Measurements from ENCODE around the gene PSMD3.
"Not testable (repeated sequence)": the region's sequence is repeated elsewhere in the genome, so short reads cannot be mapped to it uniquely, and the experiment has no call there.

The PSMD3 gene

DNA sequence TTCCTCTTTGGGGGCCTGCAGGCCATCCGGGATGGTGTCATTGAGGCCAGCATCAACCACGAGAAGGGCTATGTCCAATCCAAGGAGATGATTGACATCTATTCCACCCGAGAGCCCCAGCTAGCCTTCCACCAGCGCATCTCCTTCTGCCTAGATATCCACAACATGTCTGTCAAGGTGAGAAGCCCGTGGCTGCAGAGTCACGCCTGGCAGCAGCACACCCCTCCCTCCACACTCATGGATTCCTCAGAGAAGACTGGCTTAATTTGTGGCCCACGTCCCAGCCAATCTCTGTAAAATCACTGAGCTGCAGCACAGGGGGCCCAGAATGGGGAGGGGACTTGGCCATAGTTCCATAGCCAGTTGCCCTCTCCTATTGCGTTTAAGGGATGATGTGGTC, 15.6 kb downstream of the PSMD3 start:
- Histone ChIP-seq H3K4me3 (ENCODE audit: low read depth in 1 of 2, low read length in 2 of 2) (no peak overlapping the region), H3K4me1 (ENCODE audit: control insufficient read depth in 1 of 2, insufficient read depth in 2 of 2, low read length in 2 of 2) (peaks cover 0 to 3% of the 10 kb centered on the region in 2 donors), H3K36me3 (ENCODE audit: control insufficient read depth in 1 of 2, insufficient read depth in 2 of 2, low read length in 2 of 2) (peaks cover 56 to 64% of the 10 kb centered on the region in 2 donors), H3K9ac (ENCODE audit: low read depth in 1 of 2, low read length in 2 of 2) (no peak overlapping the region), H3K27me3 (ENCODE audit: control insufficient read depth in 1 of 2, insufficient read depth in 2 of 2, low read length in 2 of 2) (no peaks in the 10 kb centered on the region), H3K27ac (ENCODE audit: low read depth, low read length) (no peak overlapping the region), H3K9me3 (ENCODE audit: control insufficient read depth in 1 of 2, low read length in 2 of 2) (no peaks in the 10 kb centered on the region)

- H3K4me1 ChIP-seq (ENCODE audit: control insufficient read depth in 1 of 2, insufficient read depth in 2 of 2, low read length in 2 of 2): peaks cover 0 to 3% of the 10 kb centered on the region in 2 donors
- no peak overlapping the region for H3K27ac ChIP-seq (ENCODE audit: low read depth, low read length)
- no peak overlapping the region for H3K9ac ChIP-seq (ENCODE audit: low read depth in 1 of 2, low read length in 2 of 2)
- no peak overlapping the region for H3K4me3 ChIP-seq (ENCODE audit: low read depth in 1 of 2, low read length in 2 of 2)
- H3K36me3 ChIP-seq (ENCODE audit: control insufficient read depth in 1 of 2, insufficient read depth in 2 of 2, low read length in 2 of 2): peaks cover 53 to 57% of the 10 kb centered on the region in 2 donors
- H3K9me3 ChIP-seq (ENCODE audit: control insufficient read depth in 1 of 2, low read length in 2 of 2): no peaks in the 10 kb centered on the region
- H3K27me3 ChIP-seq (ENCODE audit: control insufficient read depth in 1 of 2, insufficient read depth in 2 of 2, low read length in 2 of 2): no peaks in the 10 kb centered on the region
Observed at GRCh38 chr17:39996800-39997199, 16.2 kb downstream of the PSMD3 start.

GRCh38 chr17:39997543-39997942, 16.9 kb downstream of the PSMD3 start:
- no peaks in the 10 kb centered on the region for H3K9me3 ChIP-seq (ENCODE audit: control insufficient read depth in 1 of 2, low read length in 2 of 2)
- no peak overlapping the region for H3K27ac ChIP-seq (ENCODE audit: low read depth, low read length)
- H3K36me3 ChIP-seq (ENCODE audit: control insufficient read depth in 1 of 2, insufficient read depth in 2 of 2, low read length in 2 of 2): peaks cover 47 to 50% of the 10 kb centered on the region in 2 donors

GRCh38 chr17:39999067-39999466, 18.5 kb downstream of the PSMD3 start:
- Histone ChIP-seq H3K27me3 (ENCODE audit: control insufficient read depth in 1 of 2, insufficient read depth in 2 of 2, low read length in 2 of 2) (no peaks in the 10 kb centered on the region), H3K4me3 (ENCODE audit: low read depth in 1 of 2, low read length in 2 of 2) (no peak overlapping the region), H3K4me1 (ENCODE audit: control insufficient read depth in 1 of 2, insufficient read depth in 2 of 2, low read length in 2 of 2) (peaks cover 0 to 3% of the 10 kb centered on the region in 2 donors), H3K9ac (ENCODE audit: low read depth in 1 of 2, low read length in 2 of 2) (no peak overlapping the region), H3K36me3 (ENCODE audit: control insufficient read depth in 1 of 2, insufficient read depth in 2 of 2, low read length in 2 of 2) (peaks cover 32 to 35% of the 10 kb centered on the region in 2 donors), H3K27ac (ENCODE audit: low read depth, low read length) (no peak overlapping the region), H3K9me3 (ENCODE audit: control insufficient read depth in 1 of 2, low read length in 2 of 2) (no peaks in the 10 kb centered on the region)

More at GRCh38 chr17:39997543-39997942, 16.9 kb downstream of the PSMD3 start:
- Histone ChIP-seq H3K27me3 (ENCODE audit: control insufficient read depth in 1 of 2, insufficient read depth in 2 of 2, low read length in 2 of 2) (no peaks in the 10 kb centered on the region), H3K4me3 (ENCODE audit: low read depth in 1 of 2, low read length in 2 of 2) (no peak overlapping the region), H3K4me1 (ENCODE audit: control insufficient read depth in 1 of 2, insufficient read depth in 2 of 2, low read length in 2 of 2) (peaks cover 0 to 3% of the 10 kb centered on the region in 2 donors), H3K9ac (ENCODE audit: low read depth in 1 of 2, low read length in 2 of 2) (no peak overlapping the region)

GRCh38 chr17:40000161-40000560, 19.6 kb downstream of the PSMD3 start:
- H3K4me1 ChIP-seq (ENCODE audit: control insufficient read depth in 1 of 2, insufficient read depth in 2 of 2, low read length in 2 of 2): peaks cover 0 to 2% of the 10 kb centered on the region in 2 donors
- no peak overlapping the region for H3K27ac ChIP-seq (ENCODE audit: low read depth, low read length)
- no peaks in the 10 kb centered on the region for H3K9me3 ChIP-seq (ENCODE audit: control insufficient read depth in 1 of 2, low read length in 2 of 2)
- peaks cover 21 to 24% of the 10 kb centered on the region in 2 donors for H3K36me3 ChIP-seq (ENCODE audit: control insufficient read depth in 1 of 2, insufficient read depth in 2 of 2, low read length in 2 of 2)
- no peaks in the 10 kb centered on the region for H3K27me3 ChIP-seq (ENCODE audit: control insufficient read depth in 1 of 2, insufficient read depth in 2 of 2, low read length in 2 of 2)
- no peak overlapping the region for H3K4me3 ChIP-seq (ENCODE audit: low read depth in 1 of 2, low read length in 2 of 2)
- H3K9ac ChIP-seq (ENCODE audit: low read depth in 1 of 2, low read length in 2 of 2): no peak overlapping the region

- not testable (repeated sequence) for H3K27me3 ChIP-seq (ENCODE audit: control insufficient read depth in 1 of 2, insufficient read depth in 2 of 2, low read length in 2 of 2); H3K4me3 ChIP-seq (ENCODE audit: low read depth in 1 of 2, low read length in 2 of 2); H3K27ac ChIP-seq (ENCODE audit: low read depth, low read length); H3K4me1 ChIP-seq (ENCODE audit: control insufficient read depth in 1 of 2, insufficient read depth in 2 of 2, low read length in 2 of 2); H3K9ac ChIP-seq (ENCODE audit: low read depth in 1 of 2, low read length in 2 of 2); H3K9me3 ChIP-seq (ENCODE audit: control insufficient read depth in 1 of 2, low read length in 2 of 2)
- H3K36me3 ChIP-seq (ENCODE audit: control insufficient read depth in 1 of 2, insufficient read depth in 2 of 2, low read length in 2 of 2): peaks cover 12 to 14% of the 10 kb centered on the region in 2 donors
Observed at GRCh38 chr17:40001335-40001734, 20.7 kb downstream of the PSMD3 start.

GRCh38 chr17:40004072-40004471, 23.5 kb downstream of the PSMD3 start:
- no peak overlapping the region for H3K4me3 ChIP-seq (ENCODE audit: low read depth in 1 of 2, low read length in 2 of 2)
- no peak overlapping the region for H3K27ac ChIP-seq (ENCODE audit: low read depth, low read length)
- H3K27me3 ChIP-seq (ENCODE audit: control insufficient read depth in 1 of 2, insufficient read depth in 2 of 2, low read length in 2 of 2): no peaks in the 10 kb centered on the region
- no peak overlapping the region for H3K9ac ChIP-seq (ENCODE audit: low read depth in 1 of 2, low read length in 2 of 2)
- no peaks in the 10 kb centered on the region for H3K4me1 ChIP-seq (ENCODE audit: control insufficient read depth in 1 of 2, insufficient read depth in 2 of 2, low read length in 2 of 2)
- H3K36me3 ChIP-seq (ENCODE audit: control insufficient read depth in 1 of 2, insufficient read depth in 2 of 2, low read length in 2 of 2): no peaks in the 10 kb centered on the region
- H3K9me3 ChIP-seq (ENCODE audit: control insufficient read depth in 1 of 2, low read length in 2 of 2): no peaks in the 10 kb centered on the region

DNA sequence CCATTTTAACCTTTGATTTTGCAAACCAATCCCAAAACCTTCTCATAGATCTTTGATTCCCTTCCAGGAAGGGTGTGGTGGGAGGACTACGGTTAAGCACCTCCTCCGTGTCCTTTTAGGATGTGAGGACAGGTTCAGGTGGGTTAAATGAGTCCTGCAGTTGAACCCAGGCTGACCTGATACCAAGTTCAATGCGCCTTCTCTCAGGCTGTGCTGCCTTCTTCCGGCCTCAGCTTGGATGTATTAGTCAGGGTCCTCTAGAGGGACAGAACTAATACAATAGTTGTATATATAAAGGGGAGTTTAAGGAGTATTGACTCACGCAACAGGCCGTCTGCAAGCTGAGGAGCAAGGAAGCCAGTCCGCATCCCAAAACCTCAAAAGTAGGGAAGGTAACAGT, 24.1 kb downstream of the PSMD3 start:
- H3K27ac ChIP-seq (ENCODE audit: low read depth, low read length): no peak overlapping the region
- H3K36me3 ChIP-seq (ENCODE audit: control insufficient read depth in 1 of 2, insufficient read depth in 2 of 2, low read length in 2 of 2): no peaks in the 10 kb centered on the region
- H3K9ac ChIP-seq (ENCODE audit: low read depth in 1 of 2, low read length in 2 of 2): no peak overlapping the region
- H3K27me3 ChIP-seq (ENCODE audit: control insufficient read depth in 1 of 2, insufficient read depth in 2 of 2, low read length in 2 of 2): no peaks in the 10 kb centered on the region
- no peaks in the 10 kb centered on the region for H3K4me1 ChIP-seq (ENCODE audit: control insufficient read depth in 1 of 2, insufficient read depth in 2 of 2, low read length in 2 of 2)
- no peaks in the 10 kb centered on the region for H3K9me3 ChIP-seq (ENCODE audit: control insufficient read depth in 1 of 2, low read length in 2 of 2)
- no peak overlapping the region for H3K4me3 ChIP-seq (ENCODE audit: low read depth in 1 of 2, low read length in 2 of 2)

DNA sequence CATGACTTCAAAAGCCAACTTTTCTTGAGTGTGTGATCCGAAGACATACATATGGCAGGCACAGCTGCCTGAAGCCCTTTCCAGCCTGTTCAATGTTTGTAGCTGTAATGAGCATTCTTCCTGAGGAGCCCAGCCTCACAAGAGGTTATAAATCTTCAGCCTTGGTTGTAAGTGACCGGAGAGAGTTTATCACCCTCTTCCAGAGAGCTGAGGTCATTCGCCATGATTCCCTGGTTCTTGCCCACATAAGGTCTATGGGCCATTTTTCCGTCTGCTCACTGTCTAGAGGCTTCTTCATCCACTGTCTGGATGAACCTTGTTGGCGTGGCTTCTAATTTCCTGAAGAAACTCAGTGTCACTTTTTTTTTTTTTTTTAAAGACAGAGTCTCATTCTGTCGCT, 24.9 kb downstream of the PSMD3 start:
- H3K9ac ChIP-seq (ENCODE audit: low read depth in 1 of 2, low read length in 2 of 2): no peak overlapping the region

GRCh38 chr17:40010946-40011500, 30.4 kb downstream of the PSMD3 start:
- not testable (repeated sequence) for H3K27me3 ChIP-seq (ENCODE audit: control insufficient read depth in 1 of 2, insufficient read depth in 2 of 2, low read length in 2 of 2); H3K9me3 ChIP-seq (ENCODE audit: control insufficient read depth in 1 of 2, low read length in 2 of 2); H3K4me3 ChIP-seq (ENCODE audit: low read depth in 1 of 2, low read length in 2 of 2); H3K9ac ChIP-seq (ENCODE audit: low read depth in 1 of 2, low read length in 2 of 2); H3K36me3 ChIP-seq (ENCODE audit: control insufficient read depth in 1 of 2, insufficient read depth in 2 of 2, low read length in 2 of 2); H3K27ac ChIP-seq (ENCODE audit: low read depth, low read length)
- peaks cover 17% of the 10 kb centered on the region in 2 donors for H3K4me1 ChIP-seq (ENCODE audit: control insufficient read depth in 1 of 2, insufficient read depth in 2 of 2, low read length in 2 of 2)

More for the DNA sequence above, 24.9 kb downstream of the PSMD3 start:
- Histone ChIP-seq H3K27me3 (ENCODE audit: control insufficient read depth in 1 of 2, insufficient read depth in 2 of 2, low read length in 2 of 2) (no peaks in the 10 kb centered on the region), H3K27ac (ENCODE audit: low read depth, low read length) (no peak overlapping the region), H3K4me3 (ENCODE audit: low read depth in 1 of 2, low read length in 2 of 2) (no peak overlapping the region), H3K9me3 (ENCODE audit: control insufficient read depth in 1 of 2, low read length in 2 of 2) (no peaks in the 10 kb centered on the region), H3K36me3 (ENCODE audit: control insufficient read depth in 1 of 2, insufficient read depth in 2 of 2, low read length in 2 of 2) (no peaks in the 10 kb centered on the region), H3K4me1 (ENCODE audit: control insufficient read depth in 1 of 2, insufficient read depth in 2 of 2, low read length in 2 of 2) (no peaks in the 10 kb centered on the region)
